Mucosa of descending colon (tissue), 3 donors: ENCODE measurements around the gene EEF1A1. TPM values are rescaled to one million over a fixed set of nuclear protein-coding genes. Genes with fewer than 3 reads are reported as not detected.
"Not testable (repeated sequence)": the region's sequence is repeated elsewhere in the genome, so short reads cannot be mapped to it uniquely, and the experiment has no call there.

ENCODE experiments used
- ATAC-seq: fragments of 200-7000 bp; cut with Tn5 transposase; one replicate; pipeline ENCODE4 v1.9.1; 2020; ENCODE audit warnings: mild to moderate bottlenecking, moderate library complexity
- DNase-seq, 3 donors: peaks; one replicate each; pipeline ENCODE4 v3.0.0-alpha.2; 2020
- H3K36me3 ChIP-seq: fragments of 200-600 bp; one replicate; pipeline ENCODE4 v1.8.0; 2021; ENCODE audit warnings: low read depth, mild to moderate bottlenecking
- H3K4me1 ChIP-seq: fragments of 200-600 bp; one replicate; pipeline ENCODE4 v1.8.0; 2021; ENCODE audit warnings: low read depth, mild to moderate bottlenecking
- H3K4me3 ChIP-seq: fragments of 200-600 bp; one replicate; pipeline ENCODE4 v1.8.0; 2021; ENCODE audit warnings: mild to moderate bottlenecking
- H3K9me3 ChIP-seq: fragments of 200-600 bp; one replicate; pipeline ENCODE4 v1.8.0; 2021; ENCODE audit warnings: mild to moderate bottlenecking
- intact Hi-C, 2 donors: fragments of 100-400 bp; cut with DNase I in 1 of 2; cut with micrococcal nuclease in 1 of 2; formaldehyde crosslinking; loops; one replicate each; pipeline versions ENCODE4 v1.11.0 to v1.11.1; 2022; cut with DNase I, micrococcal nuclease
- total RNA-seq, 3 donors: library from RNA; stranded (reverse); fragmentation: NEBNext Ultra II Directional in 2 of 3; extraction: Animal tissue kit (Norgen Biotek cat#: 25700) in 2 of 3; gene quantifications; one replicate each; pipeline versions ENCODE4 v1.2.1 to v1.2.4, GENCODE V29; 2021 to 2023
- TF ChIP-seq, protein P1 (sequence below): fragments of 200-600 bp; IDR thresholded peaks from one replicate; pipeline ENCODE4 v1.8.0; 2022; ENCODE audit warnings: antibody characterized with exemption, mild to moderate bottlenecking
- donor health status: DM: no; HTN: no; CAD: no; lungs with moderate emphysema.
- donor health status: DM: no; HTN: no; CAD: no.
- donor health status: DM: no; HTN: yes; CAD: no.

Gene EEF1A1
- total RNA-seq, 3 donors from 2014 or later = 6,833 to 8,492 (median 7,090) TPM

DNA sequence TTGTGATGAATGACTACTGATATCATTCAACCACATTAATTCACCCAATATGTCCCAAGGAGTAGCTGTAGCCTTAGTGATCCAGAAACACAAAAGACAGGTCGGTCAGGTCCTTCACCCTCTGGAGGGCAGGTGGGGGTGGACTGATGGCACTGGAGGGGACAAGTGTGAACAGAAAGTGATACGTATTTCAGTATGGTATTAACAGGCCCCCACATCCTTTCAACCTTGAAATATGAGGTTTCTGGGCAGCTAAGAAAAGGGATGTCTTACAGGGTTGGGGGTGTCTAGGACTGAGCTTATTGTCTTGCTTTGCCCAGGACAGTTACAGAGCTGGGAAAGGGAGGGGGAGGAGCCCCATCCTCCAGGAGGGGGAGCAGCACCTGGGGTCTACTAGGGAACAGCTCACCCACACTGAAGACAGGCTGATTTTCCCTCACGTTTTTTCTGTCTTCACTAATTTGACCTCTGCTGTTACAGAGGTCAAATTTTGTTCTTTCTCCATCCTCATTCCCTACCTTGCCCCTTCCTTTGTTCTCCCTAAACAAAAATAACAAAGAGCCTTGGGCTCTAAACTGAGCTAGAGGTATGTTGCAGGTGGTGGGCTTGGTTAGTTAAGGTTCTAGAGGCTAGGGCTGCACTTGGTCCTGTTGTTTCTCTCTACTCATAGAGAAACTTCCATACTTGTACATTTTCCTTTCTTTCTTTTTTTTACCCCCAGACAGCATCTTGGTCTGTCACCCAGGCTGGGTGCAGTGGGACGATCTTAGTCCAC, 38.0 kb upstream of the EEF1A1 start:
- ATAC-seq (no peak), DNase-seq (no peak)
- H3K36me3 ChIP-seq = no peaks in the 10 kb centered on the region
- TF ChIP-seq, protein P1, sequence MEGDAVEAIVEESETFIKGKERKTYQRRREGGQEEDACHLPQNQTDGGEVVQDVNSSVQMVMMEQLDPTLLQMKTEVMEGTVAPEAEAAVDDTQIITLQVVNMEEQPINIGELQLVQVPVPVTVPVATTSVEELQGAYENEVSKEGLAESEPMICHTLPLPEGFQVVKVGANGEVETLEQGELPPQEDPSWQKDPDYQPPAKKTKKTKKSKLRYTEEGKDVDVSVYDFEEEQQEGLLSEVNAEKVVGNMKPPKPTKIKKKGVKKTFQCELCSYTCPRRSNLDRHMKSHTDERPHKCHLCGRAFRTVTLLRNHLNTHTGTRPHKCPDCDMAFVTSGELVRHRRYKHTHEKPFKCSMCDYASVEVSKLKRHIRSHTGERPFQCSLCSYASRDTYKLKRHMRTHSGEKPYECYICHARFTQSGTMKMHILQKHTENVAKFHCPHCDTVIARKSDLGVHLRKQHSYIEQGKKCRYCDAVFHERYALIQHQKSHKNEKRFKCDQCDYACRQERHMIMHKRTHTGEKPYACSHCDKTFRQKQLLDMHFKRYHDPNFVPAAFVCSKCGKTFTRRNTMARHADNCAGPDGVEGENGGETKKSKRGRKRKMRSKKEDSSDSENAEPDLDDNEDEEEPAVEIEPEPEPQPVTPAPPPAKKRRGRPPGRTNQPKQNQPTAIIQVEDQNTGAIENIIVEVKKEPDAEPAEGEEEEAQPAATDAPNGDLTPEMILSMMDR = no peak
- intact Hi-C loops = no loop called here
- no peak overlapping the region for H3K4me3 ChIP-seq
- H3K9me3 ChIP-seq = no peaks in the 10 kb centered on the region
- no peaks in the 10 kb centered on the region for H3K4me1 ChIP-seq

DNA sequence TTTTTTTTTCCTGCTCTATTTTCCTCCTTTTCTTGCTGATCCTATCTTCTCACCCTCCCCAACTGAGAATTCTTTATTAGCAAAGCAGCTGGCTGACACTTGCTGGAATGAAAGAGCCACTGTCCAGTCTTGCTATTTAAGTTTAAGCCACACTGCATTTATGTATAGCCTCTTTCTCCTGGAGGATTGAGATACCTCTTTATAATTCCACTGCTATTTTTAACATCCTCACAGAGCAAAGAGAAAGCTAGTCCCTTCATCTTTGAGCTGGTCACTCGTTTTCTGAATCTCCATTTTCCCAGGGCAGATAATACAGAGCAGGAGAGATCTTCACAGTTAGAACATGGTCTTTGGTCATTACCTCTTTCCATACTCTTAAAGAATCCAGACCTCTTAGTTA, 36.0 kb upstream of the EEF1A1 start:
- DNase-seq (no peak), ATAC-seq (no peak)
- Histone ChIP-seq H3K9me3 (no peaks in the 10 kb centered on the region), H3K4me3 (no peak overlapping the region), H3K4me1 (no peaks in the 10 kb centered on the region), H3K36me3 (no peaks in the 10 kb centered on the region)
- intact Hi-C loops = no loop called here
- TF ChIP-seq, protein P1 = no peak

- H3K36me3 ChIP-seq, ATAC-seq, H3K4me3 ChIP-seq, intact Hi-C loops, DNase-seq, H3K4me1 ChIP-seq, H3K9me3 ChIP-seq: not testable (repeated sequence)
These were observed 34.6 kb upstream of the EEF1A1 start for GRCh38 chr6:73555380-73555949.

DNA sequence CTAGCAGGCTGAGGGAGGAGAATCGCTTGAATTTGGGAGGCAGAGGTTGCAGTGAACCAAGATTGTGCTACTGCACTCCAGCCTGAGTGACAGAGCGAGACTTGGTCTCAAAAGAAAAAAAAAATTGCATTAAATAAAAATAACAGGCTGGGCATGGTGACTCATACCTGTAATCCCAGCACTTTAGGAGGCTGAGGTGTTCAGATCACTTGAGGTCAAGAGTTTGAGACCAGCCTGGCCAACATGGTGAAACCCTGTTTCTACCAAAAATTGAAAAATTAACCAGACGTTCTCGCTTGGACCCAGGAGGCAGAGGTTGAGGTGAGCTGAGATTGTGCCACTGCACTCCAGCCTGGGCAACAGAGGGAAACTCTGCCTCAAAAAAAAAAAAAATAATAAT, 30.3 kb upstream of the EEF1A1 start:
- intact Hi-C loops, H3K4me1 ChIP-seq, H3K4me3 ChIP-seq, ATAC-seq, DNase-seq, H3K36me3 ChIP-seq, H3K9me3 ChIP-seq: not testable (repeated sequence)

GRCh38 chr6:73548458-73549446, 27.9 kb upstream of the EEF1A1 start:
- Histone ChIP-seq H3K9me3 (no peaks in the 10 kb centered on the region), H3K4me3 (no peak overlapping the region), H3K4me1 (no peaks in the 10 kb centered on the region), H3K36me3 (no peaks in the 10 kb centered on the region)
- DNase-seq (no peak), ATAC-seq (no peak)
- TF ChIP-seq, protein P1 = no peak
- intact Hi-C loops = no loop called here

- ATAC-seq = no peak
- intact Hi-C loops = no loop called here
- TF ChIP-seq, protein P1 = no peak
- no peaks in the 10 kb centered on the region for H3K4me1 ChIP-seq
- no peaks in the 10 kb centered on the region for H3K36me3 ChIP-seq
- H3K9me3 ChIP-seq = no peaks in the 10 kb centered on the region
- no peak overlapping the region for H3K4me3 ChIP-seq
- no peak for DNase-seq
These were observed 26.2 kb upstream of the EEF1A1 start for GRCh38 chr6:73547036-73547435.
